ENCODE results near the gene TENM3. TPM values are rescaled to one million over a fixed set of nuclear protein-coding genes. Genes with fewer than 3 reads are reported as not detected.

The TENM3 gene
- total RNA-seq, 2 experiments from 2014 or later, result not detected

GRCh38 chr4:182494103-182494502 lies 250.9 kb downstream of the TENM3 start:
- no peaks in the 10 kb centered on the region for H3K9me3 Mint-ChIP-seq
- Histone ChIP-seq H3K27ac (ENCODE audit: low read depth in 1 of 2, low read length in 2 of 2) (no peak overlapping the region), H3K4me1 (ENCODE audit: insufficient read depth, low read length) (no peaks in the 10 kb centered on the region), H3K36me3 (ENCODE audit: insufficient read depth, low read length) (no peaks in the 10 kb centered on the region), H3K4me3 (ENCODE audit: low read length) (no peak overlapping the region), H3K9me3 (ENCODE audit: control insufficient read depth in 1 of 2, insufficient read depth in 1 of 2, low read length in 2 of 2) (no peaks in the 10 kb centered on the region), H3K27me3 (ENCODE audit: control insufficient read depth in 1 of 2, insufficient read depth in 2 of 2, low read length in 2 of 2) (no peaks in the 10 kb centered on the region)
- H3K4me3 Mint-ChIP-seq, result no peak overlapping the region
- ChIA-PET POLR2A (no interaction called here), CTCF (no interaction called here)
- TF ChIP-seq CTCF (IDR thresholded peaks at IDR 0.05), result no peak
- H3K4me1 Mint-ChIP-seq (ENCODE audit: low read depth), result peaks cover 7% of the 10 kb centered on the region
- intact Hi-C loops (cut with DNase I, micrococcal nuclease), result no loop called here
- H3K27ac Mint-ChIP-seq, result no peak overlapping the region
- H3K27me3 Mint-ChIP-seq, result peaks cover 23% of the 10 kb centered on the region
- no peak for ATAC-seq (ENCODE audit: poor library complexity)
- DNase-seq, result no peak
- no peaks in the 10 kb centered on the region for H3K36me3 Mint-ChIP-seq (ENCODE audit: low read depth)

- POLR2A ChIA-PET, result no interaction called here
- H3K9me3 ChIP-seq (ENCODE audit: control insufficient read depth in 1 of 2, insufficient read depth in 1 of 2, low read length in 2 of 2), result no peaks in the 10 kb centered on the region
- H3K4me1 ChIP-seq (ENCODE audit: insufficient read depth, low read length), result no peaks in the 10 kb centered on the region
- Mint-ChIP-seq H3K27ac (no peak overlapping the region), H3K27me3 (peaks cover 23% of the 10 kb centered on the region), H3K9me3 (no peaks in the 10 kb centered on the region), H3K4me1 (ENCODE audit: low read depth) (peaks cover 7% of the 10 kb centered on the region), H3K36me3 (ENCODE audit: low read depth) (no peaks in the 10 kb centered on the region), H3K4me3 (no peak overlapping the region)
- no peaks in the 10 kb centered on the region for H3K27me3 ChIP-seq (ENCODE audit: control insufficient read depth in 1 of 2, insufficient read depth in 2 of 2, low read length in 2 of 2)
- intact Hi-C loops (cut with DNase I, micrococcal nuclease), result no loop called here
- no peak for DNase-seq
- no peak for ATAC-seq (ENCODE audit: poor library complexity)
- no peaks in the 10 kb centered on the region for H3K36me3 ChIP-seq (ENCODE audit: insufficient read depth, low read length)
- no peak overlapping the region for H3K4me3 ChIP-seq (ENCODE audit: low read length)
- TF ChIP-seq CTCF (IDR thresholded peaks at IDR 0.05), result no peak
- H3K27ac ChIP-seq (ENCODE audit: low read depth in 1 of 2, low read length in 2 of 2), result no peak overlapping the region
- CTCF ChIA-PET, result no interaction called here
These were observed 251.8 kb downstream of the TENM3 start for GRCh38 chr4:182495031-182495430.

- Mint-ChIP-seq H3K27ac (no peak overlapping the region), H3K9me3 (no peaks in the 10 kb centered on the region), H3K4me1 (ENCODE audit: low read depth) (peaks cover 7% of the 10 kb centered on the region), H3K4me3 (no peak overlapping the region), H3K27me3 (peaks cover 16% of the 10 kb centered on the region), H3K36me3 (ENCODE audit: low read depth) (no peaks in the 10 kb centered on the region)
- Histone ChIP-seq H3K36me3 (ENCODE audit: insufficient read depth, low read length) (no peaks in the 10 kb centered on the region), H3K27me3 (ENCODE audit: control insufficient read depth in 1 of 2, insufficient read depth in 2 of 2, low read length in 2 of 2) (no peaks in the 10 kb centered on the region), H3K27ac (ENCODE audit: low read depth in 1 of 2, low read length in 2 of 2) (no peak overlapping the region), H3K4me1 (ENCODE audit: insufficient read depth, low read length) (no peaks in the 10 kb centered on the region), H3K9me3 (ENCODE audit: control insufficient read depth in 1 of 2, insufficient read depth in 1 of 2, low read length in 2 of 2) (no peaks in the 10 kb centered on the region), H3K4me3 (ENCODE audit: low read length) (no peak overlapping the region)
- DNase-seq (no peak), ATAC-seq (ENCODE audit: poor library complexity) (no peak)
- no peak for TF ChIP-seq CTCF (IDR thresholded peaks at IDR 0.05)
- intact Hi-C loops (cut with DNase I, micrococcal nuclease), result no loop called here
- CTCF ChIA-PET, result no interaction called here
- POLR2A ChIA-PET, result no interaction called here
These were observed 252.6 kb downstream of the TENM3 start for GRCh38 chr4:182495645-182496385.
